Aorta (tissue), 5 donors: ENCODE results near the gene KCNK7. TPM values are rescaled to one million over a fixed set of nuclear protein-coding genes. Genes with fewer than 3 reads are reported as not detected.

Experiments used
- ATAC-seq: fragments of 200-7000 bp; cut with Tn5 transposase; one replicate; pipeline ENCODE4 v1.9.1; 2022; ENCODE audit warnings: moderate library complexity; ENCODE audit not compliant: low FRiP score
- DNase-seq, 2 donors: peaks; one replicate each; pipeline ENCODE4 v3.0.0-alpha.2; 2020
- H3K27ac ChIP-seq, 2 donors: one replicate each; pipeline ENCODE4 v1.5.1; 2013; ENCODE audit warnings: low read length in 2 of 2, mild to moderate bottlenecking in 2 of 2, moderate library complexity in 2 of 2, control low read depth in 1 of 2, inconsistent platforms in 1 of 2, low read depth in 1 of 2
- H3K27me3 ChIP-seq, 2 donors: one replicate each; pipeline ENCODE4 v1.6.1; 2013; ENCODE audit warnings: control low read depth in 1 of 2, low read length in 1 of 2, mild to moderate bottlenecking in 1 of 2, moderate library complexity in 1 of 2; ENCODE audit not compliant: insufficient read depth in 2 of 2, control insufficient read depth in 1 of 2
- H3K36me3 ChIP-seq, 2 donors: one replicate each; pipeline ENCODE4 v1.6.1; 2013; ENCODE audit warnings: control low read depth in 1 of 2, low read length in 1 of 2, mild to moderate bottlenecking in 1 of 2; ENCODE audit not compliant: insufficient read depth in 2 of 2, control insufficient read depth in 1 of 2
- H3K4me1 ChIP-seq, 2 donors: one replicate each; pipeline ENCODE4 v1.6.1; 2013; ENCODE audit warnings: low read length in 2 of 2, control low read depth in 1 of 2, mild to moderate bottlenecking in 1 of 2, moderate library complexity in 1 of 2; ENCODE audit not compliant: insufficient read depth in 2 of 2, control insufficient read depth in 1 of 2
- H3K4me3 ChIP-seq, 2 donors: one replicate each; pipeline ENCODE4 v1.5.1; 2013; ENCODE audit warnings: low read length in 2 of 2, control low read depth in 1 of 2, mild to moderate bottlenecking in 1 of 2
- H3K9me3 ChIP-seq: one replicate; pipeline ENCODE4 v1.6.1; 2013; ENCODE audit warnings: mild to moderate bottlenecking, low read length; ENCODE audit not compliant: control insufficient read depth
- WGBS, 2 donors: extraction: QIAGEN DNeasy Blood & Tissue Kit; methylation state at CpG; one replicate each; pipeline ENCODE4 v1.1.7; 2013; 5-methylcytosine and 5-hydroxymethylcytosine counted together
- intact Hi-C, 2 donors: fragments of 100-400 bp; cut with DNase I; formaldehyde crosslinking; loops; one replicate each; pipeline versions ENCODE4 v1.14.2 to v1.15.0; 2022
- polyA plus RNA-seq, 2 donors: library from polyadenylated mRNA; stranded (reverse); fragments of 200-250 nt; gene quantifications; one replicate each; pipeline ENCODE4 v1.2.3, GENCODE V29; 2013
- total RNA-seq, 2 donors: library from RNA; stranded (reverse); fragmentation: NEBNext Ultra II Directional; extraction: Animal tissue kit (Norgen Biotek cat#: 25700); gene quantifications; one replicate each; pipeline ENCODE4 v1.2.1, GENCODE V29; 2021
- donor health status: healthy with polysubstance abuse.
- donor health status: Bipolar disorder and iron deficiency.
- donor health status: DM: no; HTN: no; CAD: no.
- donor health status: DM: no; HTN: no; CAD: no.
- donor health status: DM: yes; HTN: yes; CAD: no.

The KCNK7 gene
- total and polyA plus RNA-seq, 4 donors = 0.93 to 7.3 (median 1.3) TPM; not detected in 1

GRCh38 chr11:65575568-65576231 is 19.9 kb downstream of the KCNK7 start, which contains the start of gene EHBP1L1:
Gene EHBP1L1, plus strand, starts transcription at chr11:65576053. Its CDS starts 250 bp downstream, at chr11:65576303.
- no peaks in the 10 kb centered on the region for H3K36me3 ChIP-seq
- WGBS, 2 donors = 1 to 2% methylated on average over 18 to 69 of the region's 69 CpGs
- no peaks in the 10 kb centered on the region for H3K4me1 ChIP-seq
- ATAC-seq (peak; percentile 17), DNase-seq (peak; percentile 86 to 93)
- H3K9me3 ChIP-seq = no peaks in the 10 kb centered on the region
- H3K27ac ChIP-seq = peak within 1 kb of the TSS; percentile 25 to 78
- peak within 1 kb of the TSS; percentile 82 to 84 for H3K4me3 ChIP-seq
- intact Hi-C loops = loop anchor here in 1 of 2 donors (2.0 to 5.0 kb wide), 5 partner anchors 17 to 153 kb away; partner anchors contain the start of genes LTBP3, MAP3K11, NEAT1 and PCNX3
- no peaks in the 10 kb centered on the region for H3K27me3 ChIP-seq

GRCh38 chr11:65574811-65575567 is 20.6 kb downstream of the KCNK7 start:
- intact Hi-C loops = loop anchor here in 1 of 2 donors (1.0 to 5.0 kb wide), 4 partner anchors 16 to 153 kb away; partner anchors contain the start of genes LTBP3 and NEAT1
- no peak for DNase-seq
- no peaks in the 10 kb centered on the region for H3K36me3 ChIP-seq
- H3K9me3 ChIP-seq = no peaks in the 10 kb centered on the region
- no peak for ATAC-seq
- peak overlapping the region in 1 of 2 donors; percentile 78 for H3K27ac ChIP-seq
- H3K4me1 ChIP-seq = no peaks in the 10 kb centered on the region
- peak overlapping the region; percentile 15 to 82 for H3K4me3 ChIP-seq
- H3K27me3 ChIP-seq = no peaks in the 10 kb centered on the region
- WGBS, 2 donors = 24 to 25% methylated on average over 28 of the region's 28 CpGs

GRCh38 chr11:65574109-65574810 is 21.3 kb downstream of the KCNK7 start:
- Histone ChIP-seq H3K9me3 (no peaks in the 10 kb centered on the region), H3K4me3 (peak overlapping the region; percentile 13 to 35), H3K4me1 (no peaks in the 10 kb centered on the region), H3K36me3 (no peaks in the 10 kb centered on the region), H3K27ac (peak overlapping the region in 1 of 2 donors; percentile 78), H3K27me3 (no peaks in the 10 kb centered on the region)
- intact Hi-C loops = loop anchor here in 1 of 2 donors (1.0 to 2.0 kb wide), 3 partner anchors 15 to 34 kb away; partner anchors contain the start of gene LTBP3
- DNase-seq (peak; percentile 98 to 99), ATAC-seq (peak; percentile 77)
- WGBS, 2 donors = 1% methylated on average over 53 to 67 of the region's 67 CpGs

GRCh38 chr11:65573391-65574079 is 22.1 kb downstream of the KCNK7 start:
- Histone ChIP-seq H3K36me3 (no peaks in the 10 kb centered on the region), H3K9me3 (no peaks in the 10 kb centered on the region), H3K27ac (peak overlapping the region in 1 of 2 donors; percentile 26), H3K27me3 (no peaks in the 10 kb centered on the region), H3K4me1 (no peaks in the 10 kb centered on the region), H3K4me3 (peak overlapping the region; percentile 76 to 79)
- DNase-seq (peak in 1 of 2 donors; percentile 73), ATAC-seq (no peak)
- 4 to 7% methylated on average over 22 of the region's 22 CpGs for WGBS, 2 donors
- intact Hi-C loops = loop anchor here in 1 of 2 donors (1.0 to 2.0 kb wide), 3 partner anchors 15 to 33 kb away; partner anchors contain the start of gene LTBP3

GRCh38 chr11:65572356-65573051 is 23.1 kb downstream of the KCNK7 start, which contains the start of gene FAM89B:
Gene FAM89B, plus strand, starts transcription at chr11:65572538. Its CDS starts 132 bp downstream, at chr11:65572670.
- ATAC-seq (peak; percentile 31), DNase-seq (peak; percentile 96 to 97)
- intact Hi-C loops = no loop called here
- Histone ChIP-seq H3K27me3 (no peaks in the 10 kb centered on the region), H3K4me1 (no peaks in the 10 kb centered on the region), H3K4me3 (peak within 1 kb of the TSS; percentile 76 to 79), H3K27ac (peak within 1 kb of the TSS; percentile 7 to 55), H3K36me3 (no peaks in the 10 kb centered on the region), H3K9me3 (no peaks in the 10 kb centered on the region)
- 0% methylated on average over 70 to 86 of the region's 86 CpGs for WGBS, 2 donors

GRCh38 chr11:65571940-65572339 is 23.7 kb downstream of the KCNK7 start:
- no peaks in the 10 kb centered on the region for H3K4me1 ChIP-seq
- intact Hi-C loops = no loop called here
- H3K36me3 ChIP-seq = no peaks in the 10 kb centered on the region
- peak overlapping the region in 1 of 2 donors; percentile 76 for H3K4me3 ChIP-seq
- no peaks in the 10 kb centered on the region for H3K27me3 ChIP-seq
- 4 to 5% methylated on average over 11 of the region's 11 CpGs for WGBS, 2 donors
- H3K9me3 ChIP-seq = no peaks in the 10 kb centered on the region
- DNase-seq (no peak), ATAC-seq (no peak)
- H3K27ac ChIP-seq = peak overlapping the region in 1 of 2 donors; percentile 53

- Histone ChIP-seq H3K4me1 (no peaks in the 10 kb centered on the region), H3K27ac (peak overlapping the region in 1 of 2 donors; percentile 53), H3K9me3 (no peaks in the 10 kb centered on the region), H3K36me3 (no peaks in the 10 kb centered on the region), H3K27me3 (no peaks in the 10 kb centered on the region), H3K4me3 (no peak overlapping the region)
- DNase-seq (no peak), ATAC-seq (no peak)
- 68 to 81% methylated on average over 9 of the region's 9 CpGs for WGBS, 2 donors
- intact Hi-C loops = no loop called here
These were observed 24.2 kb downstream of the KCNK7 start for GRCh38 chr11:65571420-65571819.
